Epithelial cell of esophagus (primary cell): ENCODE data around the gene XK.

Source experiments
- DNase-seq: peaks from one replicate; pipeline ENCODE4 v3.0.0; 2010; ENCODE audit warnings: low read depth
- H3K4me3 ChIP-seq: 2 replicates; pipeline ENCODE4 v1.5.1; 2011; ENCODE audit warnings: mild to moderate bottlenecking, low read length, control low read depth
- TF ChIP-seq, protein P1 (sequence below): IDR thresholded peaks from 2 replicates; pipeline ENCODE4 v1.5.1; 2011; ENCODE audit warnings: low read depth, mild to moderate bottlenecking, low read length, control low read depth, inconsistent platforms; ENCODE audit not compliant: insufficient read depth; ENCODE audit errors: missing control alignments

The XK gene

DNA sequence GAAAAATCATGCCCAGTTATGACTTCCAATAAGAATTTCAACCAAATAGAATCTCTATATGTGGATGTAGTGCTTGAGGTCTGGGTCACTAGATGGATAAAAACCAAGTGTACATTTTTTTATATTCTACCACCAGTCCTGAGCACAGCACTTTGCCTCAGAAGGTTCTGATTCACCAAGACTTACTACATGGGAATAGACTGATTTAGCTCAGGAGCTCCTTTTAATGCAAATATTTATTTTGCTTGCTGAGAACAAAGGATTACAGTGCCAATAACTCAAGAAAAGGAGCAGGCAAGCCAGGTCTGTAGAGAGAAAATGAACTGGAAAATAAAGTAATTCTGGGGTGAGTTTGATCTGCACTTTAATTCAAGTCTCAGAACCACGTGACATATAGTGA, 6.4 kb upstream of the XK start:
- TF ChIP-seq, protein P1, sequence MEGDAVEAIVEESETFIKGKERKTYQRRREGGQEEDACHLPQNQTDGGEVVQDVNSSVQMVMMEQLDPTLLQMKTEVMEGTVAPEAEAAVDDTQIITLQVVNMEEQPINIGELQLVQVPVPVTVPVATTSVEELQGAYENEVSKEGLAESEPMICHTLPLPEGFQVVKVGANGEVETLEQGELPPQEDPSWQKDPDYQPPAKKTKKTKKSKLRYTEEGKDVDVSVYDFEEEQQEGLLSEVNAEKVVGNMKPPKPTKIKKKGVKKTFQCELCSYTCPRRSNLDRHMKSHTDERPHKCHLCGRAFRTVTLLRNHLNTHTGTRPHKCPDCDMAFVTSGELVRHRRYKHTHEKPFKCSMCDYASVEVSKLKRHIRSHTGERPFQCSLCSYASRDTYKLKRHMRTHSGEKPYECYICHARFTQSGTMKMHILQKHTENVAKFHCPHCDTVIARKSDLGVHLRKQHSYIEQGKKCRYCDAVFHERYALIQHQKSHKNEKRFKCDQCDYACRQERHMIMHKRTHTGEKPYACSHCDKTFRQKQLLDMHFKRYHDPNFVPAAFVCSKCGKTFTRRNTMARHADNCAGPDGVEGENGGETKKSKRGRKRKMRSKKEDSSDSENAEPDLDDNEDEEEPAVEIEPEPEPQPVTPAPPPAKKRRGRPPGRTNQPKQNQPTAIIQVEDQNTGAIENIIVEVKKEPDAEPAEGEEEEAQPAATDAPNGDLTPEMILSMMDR, result no peak
- no peak overlapping the region for H3K4me3 ChIP-seq
- DNase-seq, result no peak

DNA sequence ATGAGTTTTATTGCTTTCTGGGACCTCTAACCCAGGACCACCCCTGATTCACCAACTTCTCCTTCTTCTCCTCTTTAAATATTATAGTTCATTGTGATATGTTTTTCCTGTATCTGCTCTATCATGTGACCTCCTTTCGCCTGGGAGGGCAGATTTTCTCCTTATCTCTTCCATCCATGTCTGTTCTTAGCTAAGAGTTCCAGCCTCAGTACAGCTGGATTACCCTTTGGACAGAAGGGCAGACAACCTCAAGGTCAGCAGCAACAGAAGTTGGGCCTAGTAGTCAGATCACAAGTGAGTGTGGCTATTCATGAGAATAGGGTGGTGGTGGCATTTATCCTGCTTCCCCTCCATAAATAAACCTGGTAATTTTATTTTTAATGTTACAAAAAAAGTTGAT, 5.7 kb upstream of the XK start:
- DNase-seq, result no peak
- H3K4me3 ChIP-seq, result no peak overlapping the region
- TF ChIP-seq, protein P1, result no peak

DNA sequence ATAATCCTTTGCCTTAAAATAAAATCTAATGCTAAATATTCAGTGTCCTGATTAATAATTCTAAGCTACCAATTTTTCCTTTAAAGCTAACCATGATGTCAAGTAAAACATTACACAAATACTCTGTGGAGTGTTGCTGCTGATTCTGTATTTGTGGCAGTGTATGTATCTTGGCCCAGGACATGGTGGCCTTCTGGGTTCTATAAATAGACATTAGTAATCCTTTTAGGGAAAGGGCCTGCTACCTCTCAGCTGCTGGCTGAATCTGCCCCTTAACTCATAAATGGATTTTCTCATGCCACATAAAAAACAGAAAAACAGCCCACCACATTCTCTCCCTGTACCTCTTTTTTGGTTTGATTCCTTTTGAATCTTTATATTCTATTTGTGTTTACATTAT, 1.2 kb upstream of the XK start:
- no peak for DNase-seq
- TF ChIP-seq, protein P1, result no peak
- no peak overlapping the region for H3K4me3 ChIP-seq

DNA sequence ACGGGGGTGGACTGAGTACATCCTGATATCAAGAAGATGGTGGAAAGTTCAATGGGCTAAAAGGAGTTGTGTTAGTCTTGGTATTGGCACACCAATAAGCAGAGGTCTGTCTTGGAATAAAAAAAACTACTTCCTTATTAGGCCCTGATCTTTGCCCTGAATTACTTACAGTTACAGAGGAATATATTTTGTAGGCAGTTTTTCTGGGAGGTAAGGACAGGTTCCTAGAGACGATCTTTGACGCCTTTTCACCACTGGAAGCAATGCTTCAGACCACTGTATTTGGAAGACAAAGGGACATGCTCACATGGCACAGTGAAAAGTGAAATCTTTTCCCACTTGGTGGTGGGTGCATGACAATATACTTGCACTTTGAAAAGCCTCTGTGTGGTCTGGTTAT, 618 bp upstream of the XK start:
- H3K4me3 ChIP-seq, result no peak overlapping the region
- TF ChIP-seq, protein P1, result no peak
- no peak for DNase-seq

DNA sequence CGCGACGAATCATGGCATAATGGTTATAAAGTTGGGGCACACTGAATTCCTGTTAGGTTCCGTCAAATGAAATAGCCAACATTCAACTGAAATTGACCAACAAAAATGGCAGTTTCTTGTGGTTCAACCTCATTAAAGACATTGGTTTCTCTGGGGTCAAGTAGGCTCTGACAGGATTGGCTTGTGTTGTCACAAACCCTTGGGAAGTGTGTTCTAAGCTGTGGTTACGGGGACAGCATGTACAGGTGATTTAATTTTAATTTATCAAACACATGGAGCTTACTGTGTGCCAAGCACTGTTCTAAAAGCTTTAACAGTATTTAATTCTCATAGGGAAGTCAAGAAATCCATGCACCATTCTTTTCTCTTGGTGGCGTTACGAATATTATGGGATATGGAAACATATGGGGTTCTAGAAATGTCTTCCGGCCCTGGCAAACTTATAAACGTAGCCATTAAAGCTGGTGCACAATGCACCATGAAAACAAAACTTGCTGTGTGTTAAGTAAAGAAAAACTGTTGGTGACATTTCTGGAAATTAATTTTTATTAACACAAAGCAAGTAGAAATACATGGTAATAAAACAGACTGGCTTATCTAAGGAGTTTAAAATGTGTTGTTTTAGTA, 891 bp downstream of the XK start:
- TF ChIP-seq, protein P1, result no peak
- peak overlapping the region; percentile 34 for H3K4me3 ChIP-seq
- no peak for DNase-seq

DNA sequence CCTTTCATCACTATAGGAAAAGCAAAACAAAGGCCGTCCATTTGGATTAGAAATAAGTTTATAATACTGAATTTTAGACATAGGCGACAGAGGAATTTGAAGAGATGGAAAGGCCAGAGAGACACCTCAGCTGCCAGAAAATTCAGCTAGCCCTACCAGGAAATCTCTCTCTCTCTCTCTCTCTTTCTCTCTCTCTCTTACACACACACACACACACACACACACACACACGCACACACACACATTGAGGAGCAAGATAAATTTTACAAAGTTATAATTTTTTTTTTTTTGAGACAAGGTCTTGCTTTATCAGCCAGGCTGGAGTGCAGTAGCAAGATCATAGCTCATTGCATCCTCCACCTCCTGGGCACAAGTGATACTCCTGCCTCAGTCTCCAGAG, 1.4 kb downstream of the XK start:
- H3K4me3 ChIP-seq, result no peak overlapping the region
- no peak for DNase-seq
- TF ChIP-seq, protein P1, result no peak

DNA sequence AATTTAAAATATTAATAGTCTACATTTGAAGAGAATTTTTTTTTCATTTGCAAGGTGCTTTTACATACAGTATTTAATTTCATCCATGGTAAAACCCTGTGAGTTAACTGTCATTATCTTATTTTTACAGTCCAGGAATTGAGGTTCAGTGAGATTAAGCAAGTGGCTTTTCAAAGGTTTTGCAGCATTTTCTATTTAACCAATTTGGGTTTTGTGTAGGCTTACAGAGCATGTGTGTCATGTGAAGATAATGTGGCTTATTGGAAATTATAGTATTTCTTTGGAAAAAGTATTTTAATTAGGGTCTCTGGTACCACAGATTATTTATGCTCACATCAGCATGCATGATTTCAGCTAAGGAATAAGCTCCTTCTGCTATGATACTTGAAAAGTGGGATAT, 4.5 kb downstream of the XK start:
- TF ChIP-seq, protein P1, result no peak
- no peak for DNase-seq
- H3K4me3 ChIP-seq, result no peak overlapping the region
